Liver (tissue), 9 donors: ENCODE measurements around the gene SPDYC. TPM values are rescaled to one million over a fixed set of nuclear protein-coding genes. Genes with fewer than 3 reads are reported as not detected.

Source experiments
- DNase-seq: peaks from one replicate; pipeline ENCODE4 v3.0.0-alpha.2; 2017; ENCODE audit warnings: low spot score
- H3K27ac ChIP-seq, 2 donors: one replicate each; pipeline ENCODE4 v1.7.0; 2013; ENCODE audit warnings: inconsistent platforms in 2 of 2, low read length in 2 of 2, control low read depth in 1 of 2, low read depth in 1 of 2, mild to moderate bottlenecking in 1 of 2
- H3K27me3 ChIP-seq, 4 donors: one replicate each; pipeline versions ENCODE4 v1.6.1 to v1.7.0; 2013; ENCODE audit warnings: low read length in 3 of 4, inconsistent platforms in 1 of 4, mild to moderate bottlenecking in 1 of 4, moderate library complexity in 1 of 4; ENCODE audit not compliant: control insufficient read depth in 4 of 4, insufficient read depth in 4 of 4
- H3K36me3 ChIP-seq, 4 donors: one replicate each; pipeline versions ENCODE4 v1.6.1 to v1.7.0; 2013; ENCODE audit warnings: low read length in 3 of 4, mild to moderate bottlenecking in 3 of 4, low read depth in 1 of 4, moderate library complexity in 1 of 4; ENCODE audit not compliant: control insufficient read depth in 4 of 4, insufficient read depth in 3 of 4
- H3K4me1 ChIP-seq, 4 donors: one replicate each; pipeline versions ENCODE4 v1.6.1 to v1.7.0; 2013; ENCODE audit warnings: low read length in 3 of 4, mild to moderate bottlenecking in 3 of 4, moderate library complexity in 1 of 4; ENCODE audit not compliant: control insufficient read depth in 4 of 4, insufficient read depth in 4 of 4
- H3K4me3 ChIP-seq, 3 donors: one replicate each; pipeline versions ENCODE4 v1.6.1 to v1.7.0; 2013; ENCODE audit warnings: low read length in 3 of 3, control low read depth in 1 of 3, low read depth in 1 of 3, mild to moderate bottlenecking in 1 of 3
- H3K9ac ChIP-seq, 2 donors: one replicate each; pipeline ENCODE4 v1.7.0; 2013; ENCODE audit warnings: low read length in 2 of 2, mild to moderate bottlenecking in 2 of 2, moderate library complexity in 2 of 2, control low read depth in 1 of 2, low read depth in 1 of 2
- H3K9me3 ChIP-seq, 4 donors: one replicate each; pipeline versions ENCODE4 v1.6.1 to v1.7.0; 2013; ENCODE audit warnings: low read length in 3 of 4; ENCODE audit not compliant: control insufficient read depth in 4 of 4
- CTCF ChIP-seq: fragments of 150-350 bp; IDR thresholded peaks from 2 replicates; pipeline ENCODE4 v1.5.1; 2017; ENCODE audit warnings: improper control_type of control experiment, low read depth, low read length; ENCODE audit not compliant: missing input control
- EGR1 ChIP-seq, 2 donors: IDR thresholded peaks; 2 replicates each; pipeline ENCODE4 v1.6.1; 2016 to 2018; ENCODE audit warnings: antibody characterized with exemption in 2 of 2, low read depth in 2 of 2
- FOXA1 ChIP-seq: IDR thresholded peaks from 2 replicates; pipeline ENCODE4 v1.6.1; 2016; ENCODE audit warnings: antibody characterized with exemption
- FOXA2 ChIP-seq: IDR thresholded peaks from 2 replicates; pipeline ENCODE4 v1.6.1; 2016; ENCODE audit warnings: antibody characterized with exemption
- GABPA ChIP-seq, 2 donors: IDR thresholded peaks in 1 of 2; conservative IDR thresholded peaks in 1 of 2; 2 replicates each; pipeline ENCODE4 v1.6.1; 2016; ENCODE audit warnings: antibody characterized with exemption in 2 of 2, mild to moderate bottlenecking in 1 of 2, moderate library complexity in 1 of 2
- HNF4A ChIP-seq, 2 donors: conservative IDR thresholded peaks; 2 replicates each; pipeline ENCODE4 v1.6.1; 2016; ENCODE audit warnings: antibody characterized with exemption in 2 of 2, mild to moderate bottlenecking in 2 of 2
- HNF4G ChIP-seq: IDR thresholded peaks from 2 replicates; pipeline ENCODE4 v1.6.1; 2016; ENCODE audit warnings: antibody characterized with exemption
- JUND ChIP-seq, 2 donors: IDR thresholded peaks; 2 replicates each; pipeline ENCODE4 v1.6.1; 2016; ENCODE audit warnings: antibody characterized with exemption in 2 of 2
- NR2F2 ChIP-seq: IDR thresholded peaks from 2 replicates; pipeline ENCODE4 v1.6.1; 2016; ENCODE audit warnings: antibody characterized with exemption
- RAD21 ChIP-seq, 2 donors: IDR thresholded peaks; 2 replicates each; pipeline ENCODE4 v1.6.1; 2016; ENCODE audit warnings: antibody characterized with exemption in 2 of 2, mild to moderate bottlenecking in 2 of 2
- RXRA ChIP-seq, 2 donors: IDR thresholded peaks; 2 replicates each; pipeline ENCODE4 v1.6.1; 2017 to 2018; ENCODE audit warnings: antibody characterized with exemption in 2 of 2, mild to moderate bottlenecking in 1 of 2
- SP1 ChIP-seq: IDR thresholded peaks from 2 replicates; pipeline ENCODE4 v1.6.1; 2018; ENCODE audit warnings: antibody characterized with exemption, mild to moderate bottlenecking
- TAF1 ChIP-seq: conservative IDR thresholded peaks from 2 replicates; pipeline ENCODE4 v1.6.1; 2016; ENCODE audit warnings: antibody characterized with exemption, mild to moderate bottlenecking
- YY1 ChIP-seq: IDR thresholded peaks from 2 replicates; pipeline ENCODE4 v1.6.1; 2016; ENCODE audit warnings: antibody characterized with exemption, mild to moderate bottlenecking
- WGBS: extraction: QIAGEN DNeasy Blood & Tissue Kit; methylation state at CpG from one replicate; pipeline ENCODE4 v1.1.7; 2013; 5-methylcytosine and 5-hydroxymethylcytosine counted together
- polyA plus RNA-seq, 2 donors: library from polyadenylated mRNA; stranded (reverse) in 1 of 2; unstranded in 1 of 2; fragments of 200-250 nt in 1 of 2; fragments of >200 nt in 1 of 2; fragmentation: Nextera tagmentation in 1 of 2; extraction: Ambion mirVana in 1 of 2; gene quantifications; one replicate each; pipeline versions ENCODE4 v1.2.1 to v1.2.3, GENCODE V29; 2013 to 2015
- total RNA-seq, 2 donors: library from RNA; depleted of rRNA; stranded (reverse); fragments of >200 nt; gene quantifications; one replicate each; pipeline ENCODE4 v1.2.3, GENCODE V29; 2014
- TF ChIP-seq, protein P1 (sequence below): IDR thresholded peaks from 2 replicates; pipeline ENCODE4 v1.6.1; 2016; ENCODE audit warnings: antibody characterized with exemption
- TF ChIP-seq, protein P2 (sequence below): IDR thresholded peaks from 2 replicates; pipeline ENCODE4 v1.6.1; 2016; ENCODE audit warnings: antibody characterized with exemption
- TF ChIP-seq, protein P3 (sequence below): IDR thresholded peaks from 2 replicates; pipeline ENCODE4 v1.6.1; 2016; ENCODE audit warnings: antibody characterized with exemption
- TF ChIP-seq, protein P4 (sequence below): IDR thresholded peaks from 2 replicates; pipeline ENCODE4 v1.6.1; 2016; ENCODE audit warnings: antibody characterized with exemption, mild to moderate bottlenecking
- donor health status: healthy.
- donor health status: healthy.
- donor health status: healthy.
- donor health status: healthy.
- donor health status: healthy.

The SPDYC gene
- total and polyA plus RNA-seq, 4 donors = 0.08 to 1.1 (median 0.52) TPM; not detected in 1

DNA sequence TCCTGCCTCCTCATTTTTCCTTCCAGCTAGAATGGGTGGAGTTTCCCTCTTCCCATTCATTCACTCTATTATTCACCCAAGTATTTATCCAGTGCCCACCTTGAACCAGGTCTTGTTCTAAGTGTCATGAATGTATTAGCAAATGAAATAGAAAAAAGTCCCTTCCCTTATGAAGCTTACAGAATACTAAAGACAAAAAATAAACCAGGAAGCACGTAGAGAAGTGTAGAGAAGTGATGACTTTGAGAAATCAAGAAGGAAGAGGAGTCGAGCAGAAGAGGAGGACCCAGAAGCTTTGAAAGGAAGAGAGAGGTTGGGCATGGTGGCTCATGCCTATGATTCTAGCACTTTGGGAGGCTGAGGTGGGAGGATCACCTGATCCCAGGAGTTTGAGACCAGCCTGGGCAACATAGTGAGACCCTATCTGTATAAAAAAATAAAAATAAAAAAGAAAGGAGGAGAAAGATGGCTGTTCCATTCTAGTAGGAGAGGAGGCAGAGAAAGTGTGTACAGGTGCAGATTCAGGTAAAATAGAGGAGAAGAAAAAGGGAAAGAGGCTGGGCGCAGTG is 18.6 kb upstream of the SPDYC start:
- no peaks in the 10 kb centered on the region for H3K36me3 ChIP-seq
- H3K27ac ChIP-seq = peak overlapping the region; percentile 69 to 81
- H3K4me3 ChIP-seq = no peak overlapping the region
- H3K4me1 ChIP-seq = peaks cover 9 to 27% (median 25%) of the 10 kb centered on the region in 4 donors
- no peaks in the 10 kb centered on the region for H3K27me3 ChIP-seq
- no peaks in the 10 kb centered on the region for H3K9me3 ChIP-seq
- no peak overlapping the region for H3K9ac ChIP-seq
- no peak for TF ChIP-seq FOXA2
- TF ChIP-seq, protein P1, sequence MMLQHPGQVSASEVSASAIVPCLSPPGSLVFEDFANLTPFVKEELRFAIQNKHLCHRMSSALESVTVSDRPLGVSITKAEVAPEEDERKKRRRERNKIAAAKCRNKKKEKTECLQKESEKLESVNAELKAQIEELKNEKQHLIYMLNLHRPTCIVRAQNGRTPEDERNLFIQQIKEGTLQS = no peak
- no peak for TF ChIP-seq RAD21 (IDR thresholded peaks at IDR 0.05)
- TF ChIP-seq CTCF = no peak
- TF ChIP-seq JUND (IDR thresholded peaks at IDR 0.05) = no peak
- TF ChIP-seq FOXA1 = no peak
- TF ChIP-seq, protein P2, sequence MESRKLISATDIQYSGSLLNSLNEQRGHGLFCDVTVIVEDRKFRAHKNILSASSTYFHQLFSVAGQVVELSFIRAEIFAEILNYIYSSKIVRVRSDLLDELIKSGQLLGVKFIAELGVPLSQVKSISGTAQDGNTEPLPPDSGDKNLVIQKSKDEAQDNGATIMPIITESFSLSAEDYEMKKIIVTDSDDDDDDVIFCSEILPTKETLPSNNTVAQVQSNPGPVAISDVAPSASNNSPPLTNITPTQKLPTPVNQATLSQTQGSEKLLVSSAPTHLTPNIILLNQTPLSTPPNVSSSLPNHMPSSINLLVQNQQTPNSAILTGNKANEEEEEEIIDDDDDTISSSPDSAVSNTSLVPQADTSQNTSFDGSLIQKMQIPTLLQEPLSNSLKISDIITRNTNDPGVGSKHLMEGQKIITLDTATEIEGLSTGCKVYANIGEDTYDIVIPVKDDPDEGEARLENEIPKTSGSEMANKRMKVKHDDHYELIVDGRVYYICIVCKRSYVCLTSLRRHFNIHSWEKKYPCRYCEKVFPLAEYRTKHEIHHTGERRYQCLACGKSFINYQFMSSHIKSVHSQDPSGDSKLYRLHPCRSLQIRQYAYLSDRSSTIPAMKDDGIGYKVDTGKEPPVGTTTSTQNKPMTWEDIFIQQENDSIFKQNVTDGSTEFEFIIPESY = no peak
- no peak for TF ChIP-seq HNF4A (conservative IDR thresholded peaks at IDR 0.05)
- TF ChIP-seq HNF4G = no peak
- no peak for TF ChIP-seq EGR1 (IDR thresholded peaks at IDR 0.05; ENCODE audit: low read depth in 2 of 2)
- TF ChIP-seq TAF1 = no peak
- TF ChIP-seq RXRA (IDR thresholded peaks at IDR 0.05) = no peak
- no peak for TF ChIP-seq SP1
- TF ChIP-seq, protein P3, sequence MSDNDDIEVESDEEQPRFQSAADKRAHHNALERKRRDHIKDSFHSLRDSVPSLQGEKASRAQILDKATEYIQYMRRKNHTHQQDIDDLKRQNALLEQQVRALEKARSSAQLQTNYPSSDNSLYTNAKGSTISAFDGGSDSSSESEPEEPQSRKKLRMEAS = no peak
- TF ChIP-seq GABPA (IDR thresholded peaks at IDR 0.05 in 1 of 2, conservative IDR thresholded peaks at IDR 0.05 in 1 of 2) = no peak
- TF ChIP-seq, protein P4, sequence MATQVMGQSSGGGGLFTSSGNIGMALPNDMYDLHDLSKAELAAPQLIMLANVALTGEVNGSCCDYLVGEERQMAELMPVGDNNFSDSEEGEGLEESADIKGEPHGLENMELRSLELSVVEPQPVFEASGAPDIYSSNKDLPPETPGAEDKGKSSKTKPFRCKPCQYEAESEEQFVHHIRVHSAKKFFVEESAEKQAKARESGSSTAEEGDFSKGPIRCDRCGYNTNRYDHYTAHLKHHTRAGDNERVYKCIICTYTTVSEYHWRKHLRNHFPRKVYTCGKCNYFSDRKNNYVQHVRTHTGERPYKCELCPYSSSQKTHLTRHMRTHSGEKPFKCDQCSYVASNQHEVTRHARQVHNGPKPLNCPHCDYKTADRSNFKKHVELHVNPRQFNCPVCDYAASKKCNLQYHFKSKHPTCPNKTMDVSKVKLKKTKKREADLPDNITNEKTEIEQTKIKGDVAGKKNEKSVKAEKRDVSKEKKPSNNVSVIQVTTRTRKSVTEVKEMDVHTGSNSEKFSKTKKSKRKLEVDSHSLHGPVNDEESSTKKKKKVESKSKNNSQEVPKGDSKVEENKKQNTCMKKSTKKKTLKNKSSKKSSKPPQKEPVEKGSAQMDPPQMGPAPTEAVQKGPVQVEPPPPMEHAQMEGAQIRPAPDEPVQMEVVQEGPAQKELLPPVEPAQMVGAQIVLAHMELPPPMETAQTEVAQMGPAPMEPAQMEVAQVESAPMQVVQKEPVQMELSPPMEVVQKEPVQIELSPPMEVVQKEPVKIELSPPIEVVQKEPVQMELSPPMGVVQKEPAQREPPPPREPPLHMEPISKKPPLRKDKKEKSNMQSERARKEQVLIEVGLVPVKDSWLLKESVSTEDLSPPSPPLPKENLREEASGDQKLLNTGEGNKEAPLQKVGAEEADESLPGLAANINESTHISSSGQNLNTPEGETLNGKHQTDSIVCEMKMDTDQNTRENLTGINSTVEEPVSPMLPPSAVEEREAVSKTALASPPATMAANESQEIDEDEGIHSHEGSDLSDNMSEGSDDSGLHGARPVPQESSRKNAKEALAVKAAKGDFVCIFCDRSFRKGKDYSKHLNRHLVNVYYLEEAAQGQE = no peak
- no peak for TF ChIP-seq NR2F2
- no peak for TF ChIP-seq YY1
- 74% methylated on average over 3 of the region's 3 CpGs for WGBS
- DNase-seq = no peak
